Stimulated activated CD4-positive, alpha-beta T cell treated with anti-CD3 and anti-CD28 coated beads, Interleukin-15, amount 100 ng/mL, for 1 hour (primary cell): ENCODE results near the gene STPG3.

ENCODE experiments used
- DNase-seq, 2 donors: peaks; one replicate each; pipeline ENCODE4 v3.0.0-alpha.2; 2020; ENCODE audit warnings: low read depth in 1 of 2, low spot score in 1 of 2

STPG3 gene

GRCh38 chr9:137264067-137264466 lies 13.0 kb downstream of the STPG3 start:
- DNase-seq, result no peak

- DNase-seq, result no peak
Measured at GRCh38 chr9:137265496-137266161, 14.5 kb downstream of the STPG3 start.

DNA sequence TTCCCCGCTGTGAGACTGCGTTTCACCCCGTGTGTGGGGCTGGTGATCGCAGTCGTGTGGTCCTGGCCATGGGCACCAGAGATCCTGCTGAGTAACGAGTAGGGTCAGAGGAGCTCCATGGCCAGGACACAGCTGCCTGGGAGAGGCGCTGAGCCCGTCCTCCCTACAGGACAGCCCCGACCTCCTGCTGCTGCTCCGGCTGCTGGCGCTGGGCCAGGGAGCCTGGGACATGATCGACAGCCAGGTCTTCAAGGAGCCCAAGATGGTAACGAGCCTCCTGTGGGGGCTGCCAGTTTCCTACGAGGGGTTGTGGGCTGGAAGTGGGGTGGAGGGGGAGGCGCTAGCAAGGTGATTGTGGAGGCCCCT lies 15.1 kb downstream of the STPG3 start:
- no peak for DNase-seq

DNA sequence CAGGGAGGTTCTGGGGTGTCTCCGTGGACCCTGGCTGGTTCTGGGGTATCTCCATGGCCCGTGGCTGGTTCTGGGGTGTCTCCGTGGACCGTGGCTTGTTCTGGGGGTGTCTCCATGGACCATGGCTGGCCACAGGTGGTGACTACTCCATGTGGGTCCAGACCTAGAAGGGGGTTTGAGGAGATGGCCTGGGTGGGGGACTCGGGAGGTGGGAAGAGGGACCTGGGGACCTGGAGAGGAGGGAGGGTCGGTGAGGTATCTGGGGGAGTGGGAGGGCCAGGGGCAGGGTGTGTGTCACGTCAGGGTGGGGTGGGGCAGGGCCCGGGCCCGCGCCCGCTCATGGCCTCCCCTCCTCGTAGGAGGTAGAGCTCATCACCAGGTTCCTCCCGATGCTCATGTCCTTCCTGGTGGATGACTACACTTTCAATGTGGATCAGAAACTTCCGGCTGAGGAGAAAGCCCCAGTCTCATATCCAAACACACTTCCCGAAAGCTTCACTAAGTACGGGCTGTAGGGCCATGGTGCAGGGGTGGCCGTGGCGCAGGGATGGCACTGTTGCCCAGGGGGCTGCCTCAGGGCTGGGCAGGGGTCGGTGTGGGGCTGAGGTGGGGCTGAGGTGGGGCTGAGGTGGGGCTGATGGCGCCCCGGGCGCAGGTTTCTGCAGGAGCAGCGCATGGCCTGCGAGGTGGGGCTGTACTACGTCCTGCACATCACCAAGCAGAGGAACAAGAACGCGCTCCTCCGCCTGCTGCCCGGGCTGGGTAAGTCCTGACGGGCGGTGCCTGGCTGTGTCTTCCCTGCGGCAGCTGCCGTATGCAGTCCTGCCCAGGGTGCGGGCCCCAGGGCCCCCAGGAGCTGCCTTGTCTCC lies 15.7 kb downstream of the STPG3 start:
- no peak for DNase-seq

GRCh38 chr9:137267933-137268355 lies 16.9 kb downstream of the STPG3 start:
- no peak for DNase-seq

- no peak for DNase-seq
Measured at GRCh38 chr9:137268538-137269201, 17.6 kb downstream of the STPG3 start.

DNA sequence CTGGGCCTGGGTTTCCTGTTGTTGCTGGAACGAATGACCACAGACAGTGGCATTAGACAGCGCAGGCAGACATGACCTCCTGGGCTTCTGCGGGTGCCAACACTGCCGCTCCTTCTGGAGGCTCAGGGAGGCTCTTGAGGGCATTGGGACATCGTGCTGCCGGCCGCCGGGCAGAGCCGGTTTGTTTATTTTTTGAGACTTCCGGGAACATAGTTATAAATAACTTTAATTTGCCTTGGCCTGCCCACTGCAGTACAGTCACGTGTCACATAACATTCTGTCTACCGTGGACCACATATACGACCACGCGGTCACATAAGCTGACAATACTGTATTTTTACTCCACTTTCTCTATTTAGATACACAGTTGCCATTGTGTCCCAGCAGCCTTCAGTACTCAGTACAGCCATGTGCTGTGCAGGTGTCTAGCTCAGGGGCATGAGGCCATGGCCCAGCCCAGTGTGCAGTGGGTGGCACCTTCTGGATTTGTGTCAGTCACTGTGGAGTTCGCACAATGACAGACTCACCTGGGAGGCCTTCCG lies 18.2 kb downstream of the STPG3 start:
- no peak for DNase-seq

GRCh38 chr9:137270929-137271695 lies 20.0 kb downstream of the STPG3 start:
- no peak for DNase-seq

- DNase-seq, result no peak
Measured at GRCh38 chr9:137271696-137272076, 20.6 kb downstream of the STPG3 start.

DNA sequence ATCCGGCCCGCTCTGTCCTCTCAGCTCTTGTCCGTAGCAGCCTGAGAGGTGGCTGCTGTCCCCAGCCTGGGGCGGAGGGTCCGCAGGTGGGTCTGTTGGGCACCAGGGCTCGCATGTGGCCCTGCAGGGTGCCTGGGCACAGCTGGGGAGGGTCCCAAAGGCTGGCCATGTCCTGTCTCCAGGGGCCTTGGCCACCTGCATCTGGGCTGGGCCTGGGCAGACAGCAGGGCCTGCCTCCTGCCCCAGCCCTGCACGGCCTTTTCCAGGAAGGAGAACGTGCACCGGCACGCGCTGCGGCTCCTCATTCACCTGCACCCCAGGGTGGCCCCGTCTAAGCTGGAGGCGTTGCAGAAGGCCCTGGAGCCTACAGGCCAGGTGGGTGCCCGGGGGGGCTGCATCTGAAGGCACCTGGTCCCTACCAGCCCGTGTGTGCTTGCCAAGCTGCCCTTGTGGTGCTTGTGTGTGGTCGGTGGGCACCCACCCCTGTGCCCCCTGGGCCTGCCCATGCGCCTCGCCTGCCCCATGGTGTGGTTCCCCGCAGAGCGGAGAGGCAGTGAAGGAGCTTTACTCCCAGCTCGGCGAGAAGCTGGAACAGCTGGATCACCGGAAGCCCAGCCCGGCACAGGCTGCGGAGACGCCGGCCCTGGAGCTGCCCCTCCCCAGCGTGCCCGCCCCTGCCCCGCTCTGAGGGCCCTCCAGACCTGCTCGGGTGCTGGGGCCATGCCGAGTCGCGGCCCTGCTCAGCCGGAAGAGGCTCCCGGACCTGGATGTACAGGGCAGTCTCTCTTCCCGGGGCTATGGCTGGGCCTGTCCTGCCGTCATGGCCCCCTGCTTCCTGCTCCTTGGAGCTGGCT lies 21.4 kb downstream of the STPG3 start:
- DNase-seq, result no peak

DNA sequence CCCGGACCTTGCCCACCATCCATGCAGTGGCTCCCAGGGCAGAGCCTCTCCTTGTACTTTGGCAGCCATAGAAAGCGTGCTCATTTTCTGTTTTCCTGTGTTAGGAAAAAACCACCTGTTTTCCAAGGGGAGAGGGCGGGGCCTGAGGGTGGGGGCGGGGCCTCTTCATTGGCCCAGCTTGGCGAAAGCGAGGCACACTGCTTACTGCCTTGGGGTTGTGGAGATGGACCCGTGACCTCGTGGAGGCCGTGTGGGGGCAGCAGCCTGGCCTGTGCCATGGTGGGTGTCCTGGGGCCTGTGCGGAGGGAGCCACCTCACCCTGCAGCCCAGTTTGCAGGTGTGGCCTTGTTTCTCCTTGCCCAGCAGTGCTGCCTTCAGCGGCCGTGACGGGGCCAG lies 22.0 kb downstream of the STPG3 start:
- no peak for DNase-seq

DNA sequence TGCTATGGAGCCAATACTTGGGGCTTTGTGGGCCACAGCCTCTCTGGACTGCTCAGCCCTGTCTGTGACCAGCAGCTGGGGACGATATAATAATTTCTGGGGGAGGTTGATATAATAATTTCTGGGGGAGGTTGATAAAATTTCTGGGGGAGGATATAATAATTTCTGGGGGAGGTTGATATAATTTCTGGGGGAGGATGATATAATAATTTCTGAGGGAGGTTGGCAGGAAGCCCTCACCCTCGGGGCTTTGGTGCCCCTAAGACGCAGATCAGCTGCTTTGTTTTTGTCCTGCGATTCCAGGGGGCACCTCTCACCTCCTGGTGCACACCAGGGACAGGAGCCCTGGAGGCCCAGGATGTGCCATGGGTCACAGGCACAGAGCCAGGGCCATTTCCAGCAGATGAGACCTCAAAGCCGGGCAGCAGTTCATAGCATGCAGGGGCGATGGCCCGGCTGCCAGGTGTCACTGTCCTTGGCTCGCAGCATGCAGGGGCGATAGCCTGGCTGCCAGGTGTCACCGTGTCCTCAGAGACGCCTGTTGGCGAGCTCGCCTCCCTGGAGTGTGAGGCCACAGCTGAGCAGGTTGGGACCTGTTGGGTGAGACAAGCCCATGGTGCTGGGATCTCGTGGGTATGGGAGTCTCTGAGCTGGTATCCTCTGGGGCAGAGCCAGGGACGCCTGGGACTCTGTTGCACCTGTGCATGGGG lies 22.7 kb downstream of the STPG3 start:
- DNase-seq, result no peak

- DNase-seq, result no peak
Measured at GRCh38 chr9:137275203-137275587, 24.1 kb downstream of the STPG3 start.

GRCh38 chr9:137275588-137276472 lies 24.7 kb downstream of the STPG3 start:
- DNase-seq, result no peak

- DNase-seq, result no peak
Measured at GRCh38 chr9:137276473-137277328, 25.6 kb downstream of the STPG3 start.

DNA sequence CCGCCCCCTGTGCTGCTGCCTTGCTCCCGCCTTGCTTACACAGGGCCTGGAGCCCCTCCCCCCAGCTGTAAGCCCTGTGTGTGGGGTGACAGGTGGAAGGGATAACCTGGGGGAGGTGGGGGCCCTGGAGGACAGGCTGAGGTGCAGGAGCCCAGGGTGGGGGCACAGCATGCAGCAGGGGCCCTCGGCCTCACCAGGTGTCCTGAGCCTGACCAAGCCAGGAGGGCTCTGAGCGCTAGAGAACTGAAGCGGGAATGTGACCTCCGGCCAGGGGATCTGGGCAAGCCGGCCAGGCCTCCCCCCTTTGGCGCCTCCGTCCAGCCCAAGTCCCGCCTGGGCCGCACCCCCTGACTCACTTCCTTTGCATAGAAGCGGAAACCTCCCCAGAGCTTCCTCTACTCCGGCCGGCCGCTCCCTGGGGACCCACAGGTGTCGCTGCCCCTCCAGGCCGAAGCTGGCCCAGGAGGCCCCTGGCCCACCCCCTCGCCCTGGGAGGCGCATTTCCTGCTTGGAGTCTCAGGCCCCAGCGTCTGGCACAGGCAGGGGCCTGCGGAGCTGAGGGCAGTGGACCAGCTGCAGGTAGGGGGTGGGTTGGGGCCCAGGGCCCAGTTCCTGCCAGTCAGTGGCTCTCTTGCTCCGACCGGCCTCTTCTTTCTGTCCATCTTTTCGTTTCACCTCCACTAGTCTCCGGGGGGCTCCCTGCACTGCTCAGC lies 26.4 kb downstream of the STPG3 start, which contains the start of gene TOR4A:
TSS of gene TOR4A (plus strand) at position 398 of the 713 bp plus-strand sequence. CDS start 964 bp downstream, outside the sequence.
- DNase-seq, result no peak
